NCI-H1930 (cell line): ENCODE results near the gene EFCAB9.

Experiments used
- DNase-seq, 2 experiments: peaks; one replicate each; lab custom pipeline; 2025; lab: John Stamatoyannopoulos, UW

The EFCAB9 gene

GRCh38 chr5:172243302-172243701 lies 49.3 kb downstream of the EFCAB9 start:
- DNase-seq, result no peak

DNA sequence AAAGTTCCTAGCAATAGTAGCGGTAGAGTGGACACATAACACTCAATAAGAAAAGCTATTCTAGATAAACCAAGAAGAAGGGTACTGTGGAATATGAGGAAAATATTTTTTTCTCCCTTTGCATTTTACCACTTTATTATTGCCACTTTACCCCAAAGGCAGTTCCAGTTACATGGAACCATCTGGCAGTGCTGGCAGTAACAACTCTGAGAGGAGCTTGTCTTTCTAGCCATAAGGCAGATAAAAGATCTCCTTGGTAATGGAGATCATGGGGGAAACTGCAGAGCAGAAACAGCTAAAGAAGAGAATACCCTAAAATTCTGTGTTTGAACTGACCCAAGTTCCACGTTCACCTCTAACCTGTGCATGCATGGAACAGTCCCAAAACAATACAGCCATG lies 51.1 kb downstream of the EFCAB9 start:
- DNase-seq, result no peak

GRCh38 chr5:172245703-172246125 lies 51.7 kb downstream of the EFCAB9 start:
- DNase-seq, result no peak

DNA sequence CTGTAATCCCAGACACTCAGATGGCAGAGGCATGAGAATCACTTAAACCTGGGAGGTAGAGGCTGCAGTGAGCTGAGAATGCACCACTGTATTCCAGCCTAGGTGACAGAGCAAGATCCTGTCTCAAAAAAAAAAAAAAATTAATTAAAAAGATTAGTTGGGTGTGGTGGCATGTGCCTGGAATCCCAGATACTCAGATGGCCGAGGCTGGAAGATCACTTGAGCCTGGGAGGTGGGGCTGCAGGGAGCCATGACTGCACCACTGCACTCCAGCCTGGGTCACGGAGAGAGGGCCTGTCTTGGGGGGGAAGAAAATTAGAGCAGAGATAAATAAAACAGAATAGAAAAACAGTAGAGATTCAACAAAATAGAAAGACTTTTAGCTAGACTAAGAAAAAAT lies 54.7 kb downstream of the EFCAB9 start:
- DNase-seq, result no peak

DNA sequence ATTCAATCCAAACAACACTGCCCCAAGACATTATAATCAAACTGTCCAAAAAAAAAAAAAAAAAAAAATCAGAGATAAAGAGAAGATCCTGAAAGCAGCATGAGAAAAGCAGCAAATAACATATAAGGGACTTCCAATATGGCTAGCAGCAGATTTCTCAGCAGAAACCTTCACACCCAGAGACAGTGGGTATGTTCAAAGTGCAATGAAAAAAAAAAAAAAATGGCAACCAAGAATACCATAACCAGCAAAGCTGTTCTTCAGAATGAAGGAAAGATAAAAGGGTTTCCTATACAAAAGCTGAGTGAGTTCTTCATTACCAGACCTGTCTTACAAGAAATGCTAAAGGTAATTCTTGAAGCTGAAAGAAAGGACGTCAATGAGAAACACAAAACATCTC lies 57.4 kb downstream of the EFCAB9 start:
- no peak for DNase-seq

DNA sequence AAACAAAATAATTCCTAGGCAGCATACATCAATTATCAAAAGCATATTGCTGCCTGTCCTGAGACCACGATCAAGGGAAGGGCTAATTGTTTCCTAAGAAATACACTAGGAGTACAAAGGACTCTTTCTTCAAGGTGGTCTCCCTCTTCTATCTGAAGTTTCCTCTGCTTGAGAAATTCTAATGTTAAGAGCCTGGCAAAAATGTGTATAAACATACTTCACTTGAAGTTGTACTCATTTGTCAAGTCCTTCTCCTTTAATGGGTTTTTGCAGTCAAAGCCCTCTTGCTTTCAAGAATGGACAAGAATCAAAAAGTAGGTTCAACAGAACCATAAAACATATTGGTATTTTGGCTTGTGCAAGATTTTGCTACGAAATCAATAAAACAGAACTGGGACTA lies 58.5 kb downstream of the EFCAB9 start:
- no peak for DNase-seq
